ENCODE measurements around the gene SFR1. TPM values are rescaled to one million over a fixed set of nuclear protein-coding genes. Genes with fewer than 3 reads are reported as not detected.

Gene SFR1
- 4.5 and 6.5 TPM in 2 replicates for total RNA-seq

DNA sequence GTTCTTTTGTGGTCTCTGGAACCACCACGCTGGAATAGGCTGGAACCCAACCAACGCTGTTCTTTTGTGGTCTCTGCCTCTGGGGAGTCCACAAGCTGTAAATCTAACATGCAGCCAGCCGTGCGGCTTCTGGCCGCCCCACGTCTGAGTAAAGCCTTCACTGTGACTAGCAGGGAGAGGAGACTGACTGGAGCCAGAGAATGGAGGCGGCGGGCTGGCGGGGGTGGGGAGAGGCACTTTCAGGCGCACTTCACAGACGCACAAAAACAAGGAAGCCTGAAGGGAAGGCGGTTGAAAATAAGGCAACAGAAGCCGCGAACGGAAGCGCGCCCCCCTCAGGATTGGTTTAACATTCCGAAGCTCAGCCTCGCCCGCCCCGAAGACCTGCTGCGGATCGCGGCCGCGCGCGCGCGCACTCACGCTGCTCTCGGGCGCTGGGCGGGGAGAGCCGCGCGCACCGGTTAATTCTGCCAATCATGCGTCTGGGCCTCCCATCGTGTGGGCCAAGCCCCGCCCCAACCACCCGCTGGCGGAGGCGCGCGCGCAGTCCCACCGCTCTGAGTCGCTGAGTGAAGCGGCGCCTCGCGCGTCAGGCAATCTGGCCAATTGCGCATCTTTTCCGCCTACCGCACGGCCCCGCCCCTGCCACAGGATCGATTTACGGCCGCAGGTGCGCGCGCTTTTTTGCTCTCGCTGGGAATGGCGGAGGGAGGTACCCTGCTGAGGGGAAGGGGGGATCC lies at the start of gene SFR1:
Gene SFR1, plus strand, starts transcription at position 687 of the 740 bp plus-strand sequence. Its CDS starts 13 bp downstream, at position 700.

GRCh38 chr10:104085801-104086400 lies 36.1 kb upstream of the SFR1 start, which contains the start of gene COL17A1:
TSS of gene COL17A1 (minus strand) at chr10:104085880. CDS start at chr10:104080673, 5,207 bp downstream.

Other genes with a start within 250 kb of the SFR1 start
- 49.3 and 60.5 TPM in 2 replicates for gene STN1, start 204.0 kb upstream of the SFR1 start, total RNA-seq
- gene SLK, start 155.0 kb upstream of the SFR1 start, total RNA-seq = 98.4 and 119 TPM in 2 replicates
- 884 and 910 TPM in 2 replicates for gene COL17A1, start 36.3 kb upstream of the SFR1 start, total RNA-seq
- gene CFAP43, start 110.2 kb downstream of the SFR1 start, total RNA-seq = under 0.01 and 0.36 TPM in 2 replicates
- 53.0 and 73.5 TPM in 2 replicates for gene GSTO1, start 132.7 kb downstream of the SFR1 start, total RNA-seq
- gene GSTO2, start 147.0 kb downstream of the SFR1 start, total RNA-seq = 6.5 and 18.8 TPM in 2 replicates
- 52.6 and 79.2 TPM in 2 replicates for gene ITPRIP, start 216.3 kb downstream of the SFR1 start, total RNA-seq
- 0.34 and 0.36 TPM in 2 replicates for gene CFAP58, start 231.7 kb downstream of the SFR1 start, total RNA-seq